Breast epithelium (tissue), 4 donors: ENCODE data around the gene SLC6A8. TPM values are rescaled to one million over a fixed set of nuclear protein-coding genes. Genes with fewer than 3 reads are reported as not detected.
"Not testable (repeated sequence)": the region's sequence is repeated elsewhere in the genome, so short reads cannot be mapped to it uniquely, and the experiment has no call there.

ENCODE experiments used
- DNase-seq, 2 donors: peaks; one replicate each; pipeline ENCODE4 v3.0.0-alpha.2; 2019; ENCODE audit warnings: low spot score in 2 of 2
- H3K27ac ChIP-seq, 2 donors: fragments of 200-600 bp; sonication (generic) in 1 of 2; one replicate each; pipeline ENCODE4 v1.5.1; 2016 to 2019; ENCODE audit warnings: mild to moderate bottlenecking in 1 of 2
- H3K27me3 ChIP-seq, 2 donors: fragments of 200-600 bp; sonication (generic) in 1 of 2; one replicate each; pipeline versions ENCODE4 v1.5.1 to v1.6.0; 2017 to 2019; ENCODE audit warnings: control low read depth in 1 of 2, mild to moderate bottlenecking in 1 of 2
- H3K36me3 ChIP-seq: fragments of 200-600 bp; one replicate; pipeline ENCODE4 v1.5.1; 2019
- H3K4me1 ChIP-seq, 2 donors: fragments of 200-600 bp; sonication (generic); one replicate each; pipeline ENCODE4 v1.5.1; 2016 to 2019; ENCODE audit warnings: control low read depth in 1 of 2
- H3K4me3 ChIP-seq, 3 donors: fragments of 200-600 bp; sonication (generic); 1 replicate in 2 of 3; 2 replicates in 1 of 3; pipeline ENCODE4 v1.5.1; 2016 to 2019; ENCODE audit warnings: mild to moderate bottlenecking in 3 of 3, moderate library complexity in 2 of 3
- H3K9me3 ChIP-seq, 2 donors: fragments of 200-600 bp; sonication (generic) in 1 of 2; one replicate each; pipeline ENCODE4 v1.5.1; 2016 to 2019; ENCODE audit warnings: control low read depth in 1 of 2
- POLR2A ChIP-seq: fragments of 450-650 bp; IDR thresholded peaks from one replicate; pipeline ENCODE4 v1.6.1; 2016; ENCODE audit warnings: antibody characterized with exemption, mild to moderate bottlenecking, moderate library complexity
- POLR2AphosphoS5 ChIP-seq, 3 donors: sonication (generic); formaldehyde crosslinking; IDR thresholded peaks; one replicate each; pipeline ENCODE4 v1.6.1; 2017; ENCODE audit warnings: antibody characterized with exemption in 3 of 3
- intact Hi-C: fragments of 100-400 bp; cut with DNase I; formaldehyde crosslinking; loops from one replicate; pipeline ENCODE4 v1.15.1; 2023; ENCODE audit warnings: low total_unique reads
- total RNA-seq, 3 donors: library from RNA; depleted of rRNA; stranded (reverse); fragments of >200 nt; gene quantifications; one replicate each; pipeline ENCODE4 v1.1.0, GENCODE V29; 2016
- TF ChIP-seq, protein P1 (sequence below), 3 donors: fragments of 450-650 bp; IDR thresholded peaks; one replicate each; pipeline ENCODE4 v1.5.1; 2016 to 2017; ENCODE audit warnings: antibody characterized with exemption in 3 of 3, mild to moderate bottlenecking in 3 of 3, moderate library complexity in 3 of 3

Gene SLC6A8
- total RNA-seq, 3 donors from 2014 or later = 7.6 to 40.8 (median 18.4) TPM

DNA sequence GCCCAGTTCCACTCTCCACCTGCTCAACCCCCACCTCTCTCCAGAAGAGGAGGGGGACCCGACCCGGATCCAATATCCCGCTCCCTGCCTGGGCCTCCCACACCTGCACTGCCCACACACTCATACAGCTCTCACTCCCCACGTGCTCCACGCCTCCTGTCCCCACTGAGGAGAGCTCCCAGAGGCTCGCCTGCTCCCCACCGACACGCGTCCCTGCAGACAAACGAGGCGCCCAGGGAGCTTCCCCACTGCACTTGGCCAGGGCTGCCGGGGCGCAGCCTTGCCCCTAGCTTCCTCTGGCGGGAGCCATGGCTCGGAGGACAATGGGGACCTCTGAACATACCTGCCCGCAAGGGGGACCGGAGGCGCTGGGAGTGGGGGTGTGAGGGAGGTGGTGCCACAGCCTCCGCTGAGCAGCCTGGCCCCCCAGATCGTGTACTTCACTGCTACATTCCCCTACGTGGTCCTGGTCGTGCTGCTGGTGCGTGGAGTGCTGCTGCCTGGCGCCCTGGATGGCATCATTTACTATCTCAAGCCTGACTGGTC is 5.0 kb downstream of the SLC6A8 start:
- intact Hi-C loops = no loop called here
- Histone ChIP-seq H3K4me1 (no peaks in the 10 kb centered on the region), H3K27ac (no peak overlapping the region), H3K36me3 (no peaks in the 10 kb centered on the region), H3K9me3 (no peaks in the 10 kb centered on the region), H3K4me3 (no peak overlapping the region), H3K27me3 (peaks cover 0 to 16% of the 10 kb centered on the region in 2 donors)
- TF ChIP-seq POLR2AphosphoS5 (IDR thresholded peaks at IDR 0.05) (no peak), POLR2A (no peak)
- TF ChIP-seq, protein P1, sequence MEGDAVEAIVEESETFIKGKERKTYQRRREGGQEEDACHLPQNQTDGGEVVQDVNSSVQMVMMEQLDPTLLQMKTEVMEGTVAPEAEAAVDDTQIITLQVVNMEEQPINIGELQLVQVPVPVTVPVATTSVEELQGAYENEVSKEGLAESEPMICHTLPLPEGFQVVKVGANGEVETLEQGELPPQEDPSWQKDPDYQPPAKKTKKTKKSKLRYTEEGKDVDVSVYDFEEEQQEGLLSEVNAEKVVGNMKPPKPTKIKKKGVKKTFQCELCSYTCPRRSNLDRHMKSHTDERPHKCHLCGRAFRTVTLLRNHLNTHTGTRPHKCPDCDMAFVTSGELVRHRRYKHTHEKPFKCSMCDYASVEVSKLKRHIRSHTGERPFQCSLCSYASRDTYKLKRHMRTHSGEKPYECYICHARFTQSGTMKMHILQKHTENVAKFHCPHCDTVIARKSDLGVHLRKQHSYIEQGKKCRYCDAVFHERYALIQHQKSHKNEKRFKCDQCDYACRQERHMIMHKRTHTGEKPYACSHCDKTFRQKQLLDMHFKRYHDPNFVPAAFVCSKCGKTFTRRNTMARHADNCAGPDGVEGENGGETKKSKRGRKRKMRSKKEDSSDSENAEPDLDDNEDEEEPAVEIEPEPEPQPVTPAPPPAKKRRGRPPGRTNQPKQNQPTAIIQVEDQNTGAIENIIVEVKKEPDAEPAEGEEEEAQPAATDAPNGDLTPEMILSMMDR (IDR thresholded peaks at IDR 0.05) = no peak
- DNase-seq = no peak

DNA sequence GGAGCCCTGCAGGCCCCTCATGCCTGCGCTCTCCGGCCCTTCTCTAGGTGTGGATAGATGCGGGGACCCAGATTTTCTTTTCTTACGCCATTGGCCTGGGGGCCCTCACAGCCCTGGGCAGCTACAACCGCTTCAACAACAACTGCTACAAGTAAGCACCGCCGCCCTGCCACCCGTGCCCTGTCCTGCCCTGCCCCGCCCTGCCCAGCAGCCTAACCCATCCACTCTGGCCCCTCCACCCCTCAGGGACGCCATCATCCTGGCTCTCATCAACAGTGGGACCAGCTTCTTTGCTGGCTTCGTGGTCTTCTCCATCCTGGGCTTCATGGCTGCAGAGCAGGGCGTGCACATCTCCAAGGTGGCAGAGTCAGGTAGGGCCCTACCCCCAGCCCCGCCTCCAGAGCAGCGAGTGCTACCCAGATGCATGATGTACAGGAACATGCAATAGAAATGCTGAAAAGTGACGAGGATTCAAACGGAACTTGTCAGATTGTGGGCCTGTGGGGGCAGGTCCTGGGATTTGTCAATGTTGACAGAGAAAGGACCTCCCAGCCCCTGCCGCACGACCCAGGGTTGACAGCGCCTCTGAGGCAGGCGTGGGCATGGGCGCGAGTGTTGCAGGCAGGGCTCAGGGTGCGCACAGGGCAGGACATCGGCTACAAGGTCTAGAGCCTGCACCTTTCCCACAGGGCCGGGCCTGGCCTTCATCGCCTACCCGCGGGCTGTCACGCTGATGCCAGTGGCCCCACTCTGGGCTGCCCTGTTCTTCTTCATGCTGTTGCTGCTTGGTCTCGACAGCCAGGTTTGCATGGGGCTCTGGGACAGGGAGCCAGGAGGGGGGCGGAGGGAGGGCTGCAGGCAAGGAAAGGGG is 5.7 kb downstream of the SLC6A8 start:
- DNase-seq = no peak
- H3K36me3 ChIP-seq = no peaks in the 10 kb centered on the region
- peaks cover 0 to 18% of the 10 kb centered on the region in 2 donors for H3K27me3 ChIP-seq
- no peaks in the 10 kb centered on the region for H3K4me1 ChIP-seq
- intact Hi-C loops = no loop called here
- H3K4me3 ChIP-seq = no peak overlapping the region
- no peak overlapping the region for H3K27ac ChIP-seq
- TF ChIP-seq POLR2AphosphoS5 (IDR thresholded peaks at IDR 0.05) (no peak), POLR2A (no peak)
- TF ChIP-seq, protein P1 (IDR thresholded peaks at IDR 0.05) = no peak
- no peaks in the 10 kb centered on the region for H3K9me3 ChIP-seq

DNA sequence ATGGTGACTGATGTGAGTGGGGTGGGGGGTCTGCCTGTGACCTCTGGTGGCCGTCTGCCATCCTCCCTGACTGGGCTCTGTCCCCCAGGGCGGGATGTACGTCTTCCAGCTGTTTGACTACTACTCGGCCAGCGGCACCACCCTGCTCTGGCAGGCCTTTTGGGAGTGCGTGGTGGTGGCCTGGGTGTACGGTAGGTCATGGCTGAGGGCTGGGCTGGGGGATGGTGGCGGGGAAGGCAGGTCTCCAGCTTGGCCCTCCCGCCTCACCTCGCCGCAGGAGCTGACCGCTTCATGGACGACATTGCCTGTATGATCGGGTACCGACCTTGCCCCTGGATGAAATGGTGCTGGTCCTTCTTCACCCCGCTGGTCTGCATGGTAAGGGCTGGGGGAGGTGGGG is 6.5 kb downstream of the SLC6A8 start:
- not testable (repeated sequence) for H3K4me3 ChIP-seq

DNA sequence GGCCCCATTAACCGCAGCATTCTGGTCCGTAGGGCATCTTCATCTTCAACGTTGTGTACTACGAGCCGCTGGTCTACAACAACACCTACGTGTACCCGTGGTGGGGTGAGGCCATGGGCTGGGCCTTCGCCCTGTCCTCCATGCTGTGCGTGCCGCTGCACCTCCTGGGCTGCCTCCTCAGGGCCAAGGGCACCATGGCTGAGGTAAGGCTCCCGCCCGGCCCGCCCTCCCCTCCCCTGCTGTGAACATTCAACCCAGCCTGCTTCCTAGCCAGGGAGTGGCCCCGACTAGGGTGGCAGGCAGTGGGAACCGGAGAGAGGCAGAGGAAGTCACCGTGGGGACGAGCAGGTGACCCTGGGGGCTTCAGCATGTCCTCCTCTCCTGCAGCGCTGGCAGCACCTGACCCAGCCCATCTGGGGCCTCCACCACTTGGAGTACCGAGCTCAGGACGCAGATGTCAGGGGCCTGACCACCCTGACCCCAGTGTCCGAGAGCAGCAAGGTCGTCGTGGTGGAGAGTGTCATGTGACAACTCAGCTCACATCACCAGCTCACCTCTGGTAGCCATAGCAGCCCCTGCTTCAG is 7.1 kb downstream of the SLC6A8 start:
- Histone ChIP-seq H3K4me1 (no peaks in the 10 kb centered on the region), H3K27ac (no peak overlapping the region), H3K36me3 (no peaks in the 10 kb centered on the region), H3K4me3 (no peak overlapping the region), H3K27me3 (peaks cover 0 to 22% of the 10 kb centered on the region in 2 donors), H3K9me3 (no peaks in the 10 kb centered on the region)
- intact Hi-C loops = no loop called here
- no peak for DNase-seq
- TF ChIP-seq, protein P1 (IDR thresholded peaks at IDR 0.05) = no peak
- TF ChIP-seq POLR2A (no peak), POLR2AphosphoS5 (IDR thresholded peaks at IDR 0.05) (no peak)

More for the DNA sequence above, 6.5 kb downstream of the SLC6A8 start:
- intact Hi-C loops, DNase-seq, H3K4me1 ChIP-seq, H3K9me3 ChIP-seq, H3K27ac ChIP-seq, H3K36me3 ChIP-seq: not testable (repeated sequence)
- H3K27me3 ChIP-seq = peaks cover 0 to 23% of the 10 kb centered on the region in 2 donors

DNA sequence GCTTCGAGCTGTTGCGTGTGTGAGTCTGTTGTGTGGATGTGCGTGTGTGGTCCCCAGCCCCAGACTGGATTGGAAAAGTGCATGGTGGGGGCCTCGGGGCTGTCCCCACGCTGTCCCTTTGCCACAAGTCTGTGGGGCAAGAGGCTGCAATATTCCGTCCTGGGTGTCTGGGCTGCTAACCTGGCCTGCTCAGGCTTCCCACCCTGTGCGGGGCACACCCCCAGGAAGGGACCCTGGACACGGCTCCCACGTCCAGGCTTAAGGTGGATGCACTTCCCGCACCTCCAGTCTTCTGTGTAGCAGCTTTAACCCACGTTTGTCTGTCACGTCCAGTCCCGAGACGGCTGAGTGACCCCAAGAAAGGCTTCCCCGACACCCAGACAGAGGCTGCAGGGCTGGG is 8.4 kb downstream of the SLC6A8 start:
- no peak overlapping the region for H3K4me3 ChIP-seq
- no peak for DNase-seq
- H3K36me3 ChIP-seq = no peaks in the 10 kb centered on the region
- no peaks in the 10 kb centered on the region for H3K9me3 ChIP-seq
- no peaks in the 10 kb centered on the region for H3K4me1 ChIP-seq
- H3K27ac ChIP-seq = no peak overlapping the region
- peaks cover 0 to 20% of the 10 kb centered on the region in 2 donors for H3K27me3 ChIP-seq
- TF ChIP-seq POLR2AphosphoS5 (IDR thresholded peaks at IDR 0.05) = no peak
- TF ChIP-seq, protein P1 (IDR thresholded peaks at IDR 0.05) = no peak
- no peak for TF ChIP-seq POLR2A
- intact Hi-C loops = no loop called here

DNA sequence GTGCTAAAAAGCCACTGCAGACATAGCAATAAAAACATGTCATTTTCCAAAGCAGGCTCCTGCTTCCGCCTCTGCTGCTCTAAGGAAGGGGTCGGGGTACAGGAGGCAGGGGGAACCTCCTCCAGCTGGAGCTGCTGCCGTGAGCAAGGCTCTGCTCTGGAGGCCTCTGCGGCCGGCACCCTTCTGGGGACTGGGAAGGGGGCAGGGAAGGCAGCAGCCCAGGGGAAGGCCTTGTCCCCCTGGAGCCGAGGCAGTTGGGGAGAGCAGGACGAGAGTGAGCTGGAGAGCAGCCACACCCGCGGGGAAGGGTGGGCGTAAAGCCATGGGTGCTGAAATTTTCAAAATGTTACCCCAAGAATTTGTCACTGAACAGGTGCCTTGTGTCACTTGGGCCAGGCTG is 8.8 kb downstream of the SLC6A8 start:
- DNase-seq, H3K4me3 ChIP-seq, H3K27ac ChIP-seq, H3K4me1 ChIP-seq, H3K36me3 ChIP-seq, intact Hi-C loops, H3K9me3 ChIP-seq: not testable (repeated sequence)
- peaks cover 0 to 24% of the 10 kb centered on the region in 2 donors for H3K27me3 ChIP-seq

DNA sequence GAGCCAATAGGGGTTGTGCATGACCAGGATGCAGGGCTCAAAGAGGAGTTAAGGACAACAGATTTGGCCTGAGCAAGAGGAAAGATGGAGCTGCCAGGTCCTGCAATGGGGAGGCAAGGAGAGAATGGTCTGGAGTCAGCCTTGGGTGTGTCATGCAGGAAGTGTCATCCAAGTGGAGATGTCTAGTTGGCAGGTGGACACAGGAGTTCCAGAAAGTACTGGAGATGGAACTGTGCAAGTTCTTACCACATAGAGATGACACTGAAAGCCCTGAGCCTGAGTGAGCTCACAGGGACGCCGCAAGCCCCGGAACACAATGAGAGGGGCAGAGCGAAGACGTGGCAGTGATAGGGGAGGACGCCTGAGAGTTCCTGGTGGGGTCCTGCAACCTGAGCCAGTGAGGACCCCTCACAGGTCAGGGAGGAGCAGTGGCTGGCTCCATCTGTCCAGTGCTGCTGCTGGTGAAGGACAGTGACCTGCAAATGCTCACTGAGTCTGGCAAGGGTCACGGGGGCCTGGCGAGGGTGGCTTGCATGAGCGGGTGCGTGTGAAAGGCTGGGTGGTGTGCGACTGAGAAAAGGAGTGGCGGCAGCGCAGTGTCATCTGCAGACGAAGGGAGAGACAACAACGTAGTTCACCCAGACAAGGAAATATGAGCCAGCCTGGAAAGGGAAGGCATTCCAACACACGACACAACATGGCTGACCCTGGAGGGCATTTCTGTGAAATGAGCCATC is 9.4 kb downstream of the SLC6A8 start:
- DNase-seq, H3K4me3 ChIP-seq, intact Hi-C loops, H3K36me3 ChIP-seq, H3K9me3 ChIP-seq, H3K27ac ChIP-seq, H3K4me1 ChIP-seq: not testable (repeated sequence)
- peaks cover 0 to 27% of the 10 kb centered on the region in 2 donors for H3K27me3 ChIP-seq
